Measurements from ENCODE around the gene MAP2K6. TPM values are rescaled to one million over a fixed set of nuclear protein-coding genes. Genes with fewer than 3 reads are reported as not detected.

Gene MAP2K6
- total and polyA plus RNA-seq, 10 of the 15 experiments (the other 5 are each of a cell fraction or from before 2014, with no cell fraction given), result 15.6 to 70.3 (median 22.9) TPM

- ChIA-PET RAD21 (ENCODE audit: unreplicated experiment) (interaction anchor here (0.6 to 1.7 kb wide), 4 partner anchors 53 to 137 kb away, joined by 3 to 4 read pairs (median 3); partner anchors contain the start of gene MAP2K6), SMC1A (ENCODE audit: uncharacterized antibody, unreplicated experiment) (interaction anchor here (0.6 to 1.5 kb wide), 2 partner anchors 12 to 1082 kb away, joined by 5 read pairs; no protein-coding TSS in a partner anchor), CTCF (interaction anchor here (0.6 to 10.3 kb wide), 3 partner anchors 12 to 281 kb away, joined by 3 to 100 read pairs (median 3); no protein-coding TSS in a partner anchor), POLR2A (interaction anchor here (0.6 to 0.7 kb wide), 2 partner anchors 273 to 743 kb away, joined by 3 to 5 read pairs; no protein-coding TSS in a partner anchor)
- Histone ChIP-seq H4K20me1 (ENCODE audit: control insufficient read depth, insufficient read depth) (no peaks in the 10 kb centered on the region), H3K27ac (ENCODE audit: control insufficient read depth, insufficient read depth) (no peak overlapping the region), H3K36me3 (ENCODE audit: control insufficient read depth in 2 of 2, insufficient read depth in 2 of 2, low read length in 1 of 2) (peaks cover 1 to 37% of the 10 kb centered on the region in 2 experiments), H3K9ac (ENCODE audit: control insufficient read depth, insufficient read depth, low read length) (no peak overlapping the region), H3K4me2 (ENCODE audit: control insufficient read depth, insufficient read depth) (no peak overlapping the region), H2AFZ (ENCODE audit: control insufficient read depth, low read depth, low read length) (no peak overlapping the region), H3K79me2 (ENCODE audit: control insufficient read depth, insufficient read depth, low read length) (no peaks in the 10 kb centered on the region), H3K4me1 (ENCODE audit: control insufficient read depth, insufficient read depth, low read length) (peaks cover 5% of the 10 kb centered on the region; the same call in 1 of the 2 replicates), H3K9me3 (replicated peaks; ENCODE audit: control insufficient read depth, insufficient read depth, low read length) (peaks cover 3% of the 10 kb centered on the region; the same call in 1 of the 3 replicates), H3K27me3 (replicated peaks in 1 of 2; ENCODE audit: control insufficient read depth in 2 of 2, insufficient read depth in 2 of 2, low read length in 1 of 2) (no peaks in the 10 kb centered on the region), H3K4me3 (no peak overlapping the region)
- in situ Hi-C loops (cut with MboI), result no loop called here
- TF ChIP-seq SKIL (IDR thresholded peaks at IDR 0.05; ENCODE audit: low read depth, poor library complexity, severe bottlenecking) (no peak), MEF2A (IDR thresholded peaks at IDR 0.05; ENCODE audit: insufficient read depth, low read depth, low read length) (no peak), RELA (IDR thresholded peaks at IDR 0.05; ENCODE audit: borderline replicate concordance, partially characterized antibody) (no peak), RAD51 (IDR thresholded peaks at IDR 0.05) (no peak), NKRF (conservative IDR thresholded peaks at IDR 0.05) (no peak), SMAD5 (IDR thresholded peaks at IDR 0.05; ENCODE audit: low read depth) (no peak), ZZZ3 (IDR thresholded peaks at IDR 0.05; ENCODE audit: control insufficient read depth, insufficient read length, low read depth) (no peak), TBL1XR1 (IDR thresholded peaks at IDR 0.05; ENCODE audit: low read depth, low read length) (no peak), SRF (IDR thresholded peaks at IDR 0.05; ENCODE audit: low read depth in 2 of 2, low read length in 2 of 2) (no peak), JUNB (IDR thresholded peaks at IDR 0.05) (no peak), BCL11A (IDR thresholded peaks at IDR 0.05; ENCODE audit: low read depth, low read length) (no peak), KDM1A (IDR thresholded peaks at IDR 0.05; ENCODE audit: borderline replicate concordance) (no peak), REST (IDR thresholded peaks at IDR 0.05; ENCODE audit: low read depth, low read length) (no peak), IRF4 (IDR thresholded peaks at IDR 0.05; ENCODE audit: low read depth, low read length) (no peak), MYB (IDR thresholded peaks at IDR 0.05; ENCODE audit: borderline replicate concordance, low read depth, low read length) (no peak)
- DNase-seq (ENCODE audit: low read depth, low spot score), result no peak
- no peak for FAIRE-seq
- BruUV-seq (replicated peaks), result no TSS peak
- WGBS (ENCODE audit: insufficient coverage, insufficient replicate concordance, low lambda C conversion rate, missing lambda C conversion rate), result 80% methylated on average over 5 of the region's 5 CpGs
- no peak for ATAC-seq
- intact Hi-C loops (cut with micrococcal nuclease; ENCODE audit: unreplicated experiment), result loop anchor here (5.0 to 10.0 kb wide), 2 partner anchors 753 to 1024 kb away; no protein-coding TSS in a partner anchor
These were observed 113.5 kb downstream of the MAP2K6 start for GRCh38 chr17:69528035-69528434.
